ENCODE results near the gene ITGB7.

Gene ITGB7

DNA sequence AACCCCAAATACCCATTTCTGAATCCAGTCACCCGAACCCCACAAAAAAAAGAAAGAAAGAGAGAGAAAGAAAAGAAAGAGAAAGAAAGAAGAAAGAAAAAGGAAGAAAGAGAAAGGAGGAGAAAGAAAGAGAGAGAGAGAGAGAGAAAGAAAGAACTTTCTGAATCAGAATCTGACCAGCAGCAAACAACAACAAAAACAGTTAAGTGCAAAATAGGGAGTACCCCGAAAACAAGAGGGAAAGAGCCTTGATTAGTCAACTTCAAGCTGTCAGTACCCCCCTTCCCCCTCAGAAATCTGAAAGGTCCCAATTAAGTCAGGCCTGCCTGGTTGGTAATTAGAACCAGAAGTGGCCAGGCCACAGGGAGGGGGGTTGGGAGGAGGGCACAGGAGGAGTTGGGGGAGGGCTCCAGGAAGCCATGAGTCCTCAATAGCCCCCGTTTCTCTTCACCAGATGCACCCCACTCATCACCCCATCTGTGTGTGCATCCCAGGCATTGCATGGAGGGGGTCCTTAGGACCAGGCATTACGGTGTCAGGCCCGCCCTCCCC lies 15.2 kb upstream of the ITGB7 start:
- TF ChIP-seq TAF1 (IDR thresholded peaks at IDR 0.05; ENCODE audit: borderline replicate concordance, insufficient read depth, low read length) (no peak), POLR2AphosphoS5 (IDR thresholded peaks at IDR 0.05; ENCODE audit: low read depth, low read length) (no peak)
- TF ChIP-seq, protein P1, sequence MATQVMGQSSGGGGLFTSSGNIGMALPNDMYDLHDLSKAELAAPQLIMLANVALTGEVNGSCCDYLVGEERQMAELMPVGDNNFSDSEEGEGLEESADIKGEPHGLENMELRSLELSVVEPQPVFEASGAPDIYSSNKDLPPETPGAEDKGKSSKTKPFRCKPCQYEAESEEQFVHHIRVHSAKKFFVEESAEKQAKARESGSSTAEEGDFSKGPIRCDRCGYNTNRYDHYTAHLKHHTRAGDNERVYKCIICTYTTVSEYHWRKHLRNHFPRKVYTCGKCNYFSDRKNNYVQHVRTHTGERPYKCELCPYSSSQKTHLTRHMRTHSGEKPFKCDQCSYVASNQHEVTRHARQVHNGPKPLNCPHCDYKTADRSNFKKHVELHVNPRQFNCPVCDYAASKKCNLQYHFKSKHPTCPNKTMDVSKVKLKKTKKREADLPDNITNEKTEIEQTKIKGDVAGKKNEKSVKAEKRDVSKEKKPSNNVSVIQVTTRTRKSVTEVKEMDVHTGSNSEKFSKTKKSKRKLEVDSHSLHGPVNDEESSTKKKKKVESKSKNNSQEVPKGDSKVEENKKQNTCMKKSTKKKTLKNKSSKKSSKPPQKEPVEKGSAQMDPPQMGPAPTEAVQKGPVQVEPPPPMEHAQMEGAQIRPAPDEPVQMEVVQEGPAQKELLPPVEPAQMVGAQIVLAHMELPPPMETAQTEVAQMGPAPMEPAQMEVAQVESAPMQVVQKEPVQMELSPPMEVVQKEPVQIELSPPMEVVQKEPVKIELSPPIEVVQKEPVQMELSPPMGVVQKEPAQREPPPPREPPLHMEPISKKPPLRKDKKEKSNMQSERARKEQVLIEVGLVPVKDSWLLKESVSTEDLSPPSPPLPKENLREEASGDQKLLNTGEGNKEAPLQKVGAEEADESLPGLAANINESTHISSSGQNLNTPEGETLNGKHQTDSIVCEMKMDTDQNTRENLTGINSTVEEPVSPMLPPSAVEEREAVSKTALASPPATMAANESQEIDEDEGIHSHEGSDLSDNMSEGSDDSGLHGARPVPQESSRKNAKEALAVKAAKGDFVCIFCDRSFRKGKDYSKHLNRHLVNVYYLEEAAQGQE (IDR thresholded peaks at IDR 0.05; ENCODE audit: insufficient read depth in 1 of 2, low read depth in 2 of 2, low read length in 2 of 2): no peak

DNA sequence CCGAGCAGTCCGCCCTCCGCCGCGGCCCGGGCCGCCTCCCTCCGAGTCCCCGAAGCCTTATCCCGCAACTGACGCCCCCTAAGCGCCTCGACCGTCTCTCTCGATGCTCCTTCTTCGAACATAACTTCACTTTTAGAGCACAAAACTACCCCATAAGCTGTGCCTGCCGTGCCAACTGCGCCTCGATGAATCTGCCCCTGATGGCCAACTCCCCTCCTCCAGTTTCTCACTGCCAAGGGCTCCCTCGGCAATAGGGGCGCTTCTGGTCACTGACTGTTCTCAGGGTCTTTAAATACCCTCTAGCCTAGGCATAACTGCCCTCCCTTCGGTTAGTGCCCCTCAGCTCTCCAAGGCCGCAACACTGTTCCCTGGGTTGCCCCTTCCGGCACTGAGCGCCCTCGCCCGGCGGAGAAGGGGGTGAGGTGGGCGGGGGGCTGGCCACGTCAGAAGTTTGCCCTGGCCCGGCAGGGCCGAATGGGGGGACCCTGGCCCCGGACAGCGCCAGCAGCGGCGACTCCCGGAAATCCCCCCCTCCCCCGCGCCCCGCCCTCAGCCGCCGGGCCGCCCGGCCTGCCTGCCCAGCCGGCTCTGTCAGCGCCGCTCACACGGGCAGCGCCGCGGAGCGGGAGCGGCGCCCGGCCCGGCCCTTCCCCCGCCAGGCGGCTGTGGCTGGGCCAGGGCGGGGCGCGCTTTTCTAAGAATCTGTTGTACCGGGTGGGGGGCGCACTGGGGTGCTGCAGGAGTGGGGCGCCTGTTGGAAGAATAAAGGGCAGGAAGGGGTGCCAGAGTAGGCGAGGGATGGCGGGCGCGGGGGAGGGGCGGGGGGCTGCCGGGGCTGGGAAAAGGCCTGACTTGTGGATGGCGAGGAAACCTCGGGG lies 14.4 kb upstream of the ITGB7 start:
- TF ChIP-seq, protein P1 (IDR thresholded peaks at IDR 0.05; ENCODE audit: insufficient read depth in 1 of 2, low read depth in 2 of 2, low read length in 2 of 2): no peak
- TF ChIP-seq SIN3A (IDR thresholded peaks at IDR 0.05; ENCODE audit: borderline replicate concordance, insufficient read depth, low read length): no peak
- TF ChIP-seq FOXP2 (optimal IDR thresholded peaks at IDR 0.05; ENCODE audit: borderline replicate concordance, extremely low read depth, extremely low read length, insufficient read depth): no peak
- no peak; the same call in 1 of the 2 replicates for TF ChIP-seq TAF1 (IDR thresholded peaks at IDR 0.05; ENCODE audit: borderline replicate concordance, insufficient read depth, low read length)
- TF ChIP-seq POLR2AphosphoS5 (IDR thresholded peaks at IDR 0.05; ENCODE audit: low read depth, low read length): no peak

DNA sequence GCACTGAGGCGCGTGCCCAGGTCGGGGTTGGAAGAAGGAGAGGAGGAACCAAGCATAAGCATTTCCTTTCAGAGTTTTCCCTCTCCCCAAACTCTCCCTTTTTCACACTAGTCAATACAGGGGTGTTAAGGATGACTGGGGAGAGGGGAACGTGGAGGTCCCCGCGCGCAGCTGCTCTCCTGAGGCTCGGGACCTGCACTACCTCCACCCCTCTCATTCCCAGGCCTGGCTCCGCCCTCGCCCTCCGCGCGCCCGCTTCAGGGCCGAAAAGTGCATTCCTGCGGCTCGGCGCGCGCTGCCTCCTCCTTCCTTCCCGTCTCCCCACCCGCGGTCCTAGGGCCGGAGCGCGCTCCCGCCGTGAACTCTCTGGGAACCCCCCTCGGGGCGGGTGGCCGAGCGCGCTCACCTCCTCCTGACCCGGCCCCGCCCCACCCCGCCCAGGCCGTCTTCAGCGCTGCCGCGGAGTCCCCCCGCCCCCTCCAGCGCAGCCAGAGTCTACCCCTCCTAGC lies 13.7 kb upstream of the ITGB7 start:
- peak; percentile 14; the same call in 1 of the 2 replicates for TF ChIP-seq TAF1 (IDR thresholded peaks at IDR 0.05; ENCODE audit: borderline replicate concordance, insufficient read depth, low read length)
- peak; percentile 65; the same call in 1 of the 2 replicates for TF ChIP-seq POLR2AphosphoS5 (IDR thresholded peaks at IDR 0.05; ENCODE audit: low read depth, low read length)
- TF ChIP-seq, protein P1 (IDR thresholded peaks at IDR 0.05; ENCODE audit: insufficient read depth in 1 of 2, low read depth in 2 of 2, low read length in 2 of 2): no peak
- TF ChIP-seq SIN3A (IDR thresholded peaks at IDR 0.05; ENCODE audit: borderline replicate concordance, insufficient read depth, low read length): no peak
- peak; percentile 17 for TF ChIP-seq FOXP2 (optimal IDR thresholded peaks at IDR 0.05; ENCODE audit: borderline replicate concordance, extremely low read depth, extremely low read length, insufficient read depth)

DNA sequence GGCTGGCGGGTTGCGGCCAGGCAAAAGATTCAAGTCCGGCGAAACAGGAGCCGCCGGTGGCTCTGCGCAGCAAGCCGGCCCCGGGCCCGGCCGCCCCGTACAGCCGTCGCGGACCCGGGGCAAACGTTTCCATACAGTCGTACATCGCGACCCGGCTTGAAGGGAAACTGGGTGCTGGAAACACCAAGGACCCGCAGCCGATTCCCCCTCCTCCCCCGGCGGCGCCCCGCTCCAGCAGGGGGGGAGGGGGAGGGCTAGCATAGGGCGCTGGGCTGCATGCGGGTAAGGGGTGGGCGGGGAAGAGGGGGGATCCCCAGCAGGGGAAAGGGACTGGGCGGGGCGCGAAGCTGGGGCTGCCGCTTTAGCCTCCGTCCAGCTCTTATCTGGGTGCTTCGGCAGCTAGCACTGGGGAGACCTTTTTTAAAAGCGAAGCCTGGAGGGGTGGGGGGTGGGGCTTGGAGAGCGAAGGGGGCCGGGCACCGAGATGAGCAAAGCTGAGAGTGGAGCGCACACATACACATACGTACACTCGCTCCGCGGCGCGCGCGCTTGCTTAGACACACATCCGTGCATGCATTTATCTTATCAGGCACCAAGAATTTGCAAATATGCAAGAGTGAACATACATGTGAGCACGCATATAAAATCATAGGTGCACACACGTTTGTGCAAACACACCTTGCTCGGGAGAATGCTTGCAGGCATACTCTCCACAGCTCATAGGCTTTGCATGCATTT lies 13.1 kb upstream of the ITGB7 start:
- TF ChIP-seq, protein P1 (IDR thresholded peaks at IDR 0.05; ENCODE audit: insufficient read depth in 1 of 2, low read depth in 2 of 2, low read length in 2 of 2): no peak
- 0 out of 2 replicates have a peak, but pooled peaks have one; percentile 11 for TF ChIP-seq TAF1 (IDR thresholded peaks at IDR 0.05; ENCODE audit: borderline replicate concordance, insufficient read depth, low read length)
- no peak for TF ChIP-seq POLR2AphosphoS5 (IDR thresholded peaks at IDR 0.05; ENCODE audit: low read depth, low read length)
- peak; percentile 35; the same call in 1 of the 2 replicates for TF ChIP-seq SIN3A (IDR thresholded peaks at IDR 0.05; ENCODE audit: borderline replicate concordance, insufficient read depth, low read length)
- TF ChIP-seq FOXP2 (optimal IDR thresholded peaks at IDR 0.05; ENCODE audit: borderline replicate concordance, extremely low read depth, extremely low read length, insufficient read depth): no peak

Data from PFSK-1 (cell line).